GM19324 (cell line): ENCODE data around the gene ATXN10.
A peak's percentile ranks its signal among the peaks of the same experiment; 100 is the strongest.
"Not testable (repeated sequence)": the region's sequence is repeated elsewhere in the genome, so short reads cannot be mapped to it uniquely, and the experiment has no call there.

Source experiments
- ATAC-seq: cut with Tn5 transposase; IDR thresholded peaks from one replicate; pipeline ENCODE4 v1.9.1; 2021; ENCODE audit warnings: mild to moderate bottlenecking, moderate library complexity; ENCODE audit not compliant: unreplicated experiment, low FRiP score

Gene ATXN10

DNA sequence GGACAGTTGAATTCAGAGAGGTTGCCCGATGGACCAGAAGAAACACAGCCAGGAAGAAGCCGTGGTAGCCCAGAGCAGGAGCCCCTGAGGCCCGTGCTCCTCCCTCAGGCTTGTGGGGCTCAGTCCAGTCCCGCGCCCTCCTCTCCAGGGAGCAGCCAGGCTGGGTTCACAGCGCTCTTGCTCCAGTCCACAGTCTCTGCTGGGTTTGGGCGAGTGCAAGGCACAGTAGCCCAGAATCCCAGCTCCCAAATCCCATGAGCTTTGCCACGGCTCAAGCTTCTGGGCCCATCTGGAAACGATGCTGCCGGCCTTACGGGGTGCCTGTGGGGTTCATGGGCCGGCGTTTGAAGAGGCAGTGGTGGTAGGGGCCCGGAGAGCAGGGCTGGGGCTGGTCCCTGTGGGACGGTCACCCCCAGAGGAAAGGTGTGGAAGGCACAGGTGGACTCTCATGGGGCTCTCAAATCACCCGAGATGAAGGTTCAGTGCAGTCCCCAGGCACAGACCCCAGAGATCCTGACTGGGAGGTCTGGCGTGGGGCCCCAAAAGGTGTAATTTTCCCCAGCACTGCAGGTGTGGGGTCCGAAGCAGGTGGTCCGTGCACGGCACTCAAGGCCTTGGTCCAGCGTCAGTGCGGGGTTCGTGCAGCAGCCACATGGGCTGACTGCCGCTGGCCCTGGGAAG, 30.6 kb upstream of the ATXN10 start:
- no peak for ATAC-seq

- ATAC-seq = no peak
Measured at GRCh38 chr22:45642986-45643385, 28.6 kb upstream of the ATXN10 start.

- no peak for ATAC-seq
Measured at GRCh38 chr22:45644714-45645113, 26.9 kb upstream of the ATXN10 start.

DNA sequence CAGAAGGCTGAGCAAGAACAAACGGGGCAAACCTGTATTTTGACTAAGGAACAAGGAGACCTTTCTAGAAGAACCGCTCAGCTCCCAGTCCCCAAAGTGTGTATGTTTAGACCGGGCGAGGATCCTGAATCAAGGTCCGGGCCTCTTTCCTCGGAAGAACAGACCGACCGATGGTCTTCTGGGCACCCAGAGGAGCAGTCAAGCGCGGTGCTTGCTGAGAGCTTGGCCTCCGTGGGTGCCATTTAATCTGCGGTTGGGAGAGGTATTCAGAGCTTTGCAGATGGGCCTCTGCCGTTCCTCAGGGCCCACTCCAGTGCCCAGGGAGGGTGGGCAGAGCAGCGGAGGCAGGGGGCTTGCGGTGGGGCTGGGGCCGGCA, 26.5 kb upstream of the ATXN10 start:
- ATAC-seq = no peak

DNA sequence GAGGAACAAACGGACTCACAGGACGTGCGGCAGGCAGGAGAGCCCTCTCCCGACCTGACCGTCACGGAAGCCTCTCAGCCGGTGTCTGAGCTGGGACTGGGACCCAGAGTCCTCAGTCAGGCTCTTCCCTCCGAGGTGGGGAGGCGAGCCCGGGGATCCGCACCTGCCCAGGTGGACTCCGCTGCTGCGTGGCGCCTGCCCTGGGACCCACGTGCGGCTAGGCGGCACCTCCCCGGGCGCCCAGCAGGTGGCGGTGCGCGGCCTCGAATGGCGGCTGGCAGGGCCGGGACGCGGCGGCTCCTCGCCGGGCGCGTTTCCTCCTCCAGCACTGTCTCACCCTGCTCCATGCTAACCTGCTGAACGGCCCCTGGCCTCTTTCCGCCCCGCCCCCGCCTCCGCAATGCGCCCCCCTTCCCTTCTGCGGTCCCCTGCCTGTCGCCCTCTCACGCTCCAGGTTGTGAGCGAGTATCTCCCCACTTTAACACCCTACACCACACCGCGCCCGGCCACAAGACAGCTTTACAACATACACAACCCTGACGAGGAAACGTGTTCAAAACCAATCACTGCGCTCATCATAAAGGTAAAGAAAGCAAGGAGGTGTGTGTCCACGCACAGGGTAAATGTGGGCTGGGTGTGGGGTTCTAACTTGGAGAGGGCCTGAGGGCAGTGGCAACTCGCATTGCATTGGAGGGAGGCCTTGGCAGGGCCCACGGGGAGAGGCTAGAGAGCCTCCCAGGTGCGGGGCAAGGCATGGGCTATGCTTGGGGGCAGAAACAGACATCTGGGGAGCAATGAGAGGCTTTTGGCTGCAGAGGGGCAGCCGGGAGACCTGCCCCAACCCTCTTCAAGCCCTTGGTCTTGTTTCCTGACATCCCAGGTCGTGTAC, 25.9 kb upstream of the ATXN10 start:
- no peak for ATAC-seq

GRCh38 chr22:45647532-45648225, 24.0 kb upstream of the ATXN10 start:
- no peak for ATAC-seq

DNA sequence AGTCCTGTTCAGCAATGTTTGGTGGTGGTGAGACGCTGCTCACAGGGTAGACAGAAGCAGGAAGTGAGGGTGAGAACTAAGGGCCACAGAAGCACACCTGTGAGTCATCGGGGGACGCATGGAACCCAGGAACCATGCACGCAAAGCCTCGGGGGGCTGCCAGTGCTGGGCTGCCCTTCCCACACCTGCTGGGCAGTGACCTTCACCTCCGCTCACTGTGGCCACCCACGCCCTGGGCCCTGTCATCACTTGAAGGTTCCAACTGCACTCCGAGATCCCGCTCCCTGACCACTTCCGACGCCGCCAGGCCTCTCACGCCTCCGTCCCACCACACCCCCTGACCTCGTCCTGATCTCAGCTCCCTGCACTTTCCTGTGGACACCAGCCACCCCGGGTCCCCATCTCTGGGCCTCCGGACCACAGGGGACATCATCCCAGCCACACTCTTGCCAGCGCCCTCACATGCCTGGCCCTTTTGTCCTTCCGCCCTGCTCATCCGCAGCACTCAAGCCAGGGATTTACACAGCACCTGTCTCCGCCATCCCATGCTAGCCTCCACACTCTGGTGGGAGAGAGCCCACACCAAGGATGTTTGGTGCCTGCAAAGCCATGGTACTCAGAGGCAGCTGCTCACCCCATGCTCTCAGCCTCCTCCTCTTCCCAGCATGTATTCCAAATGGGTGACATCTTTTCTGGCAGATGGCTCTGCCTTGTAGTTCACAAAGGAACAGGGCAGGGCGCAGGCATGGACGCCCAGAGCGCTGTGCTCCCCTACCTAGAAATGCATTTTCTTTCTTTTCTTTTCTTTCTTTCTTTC, 23.1 kb upstream of the ATXN10 start:
- ATAC-seq = no peak

DNA sequence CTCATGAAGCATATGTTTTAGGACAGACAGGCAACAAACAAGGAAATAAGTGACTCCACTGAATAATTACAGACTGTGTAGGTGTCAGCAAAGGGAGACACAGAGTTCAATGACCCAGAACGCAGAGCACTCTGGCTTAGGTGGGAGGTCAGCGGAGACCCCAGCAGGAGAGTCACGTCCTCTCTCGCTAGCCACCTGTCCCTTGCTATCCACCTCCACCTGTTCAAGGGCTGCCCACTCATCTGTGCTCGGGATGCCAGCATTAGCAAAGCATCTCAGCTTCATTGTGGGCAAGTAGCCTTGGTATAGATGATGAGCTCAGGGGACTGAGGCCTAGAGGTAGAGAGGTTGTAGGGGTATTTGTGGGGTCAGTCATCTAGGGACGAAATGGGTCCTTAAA, 21.8 kb upstream of the ATXN10 start:
- no peak for ATAC-seq

GRCh38 chr22:45650721-45651120, 20.9 kb upstream of the ATXN10 start:
- no peak for ATAC-seq

- no peak for ATAC-seq
Measured at GRCh38 chr22:45651931-45652528, 19.6 kb upstream of the ATXN10 start.

DNA sequence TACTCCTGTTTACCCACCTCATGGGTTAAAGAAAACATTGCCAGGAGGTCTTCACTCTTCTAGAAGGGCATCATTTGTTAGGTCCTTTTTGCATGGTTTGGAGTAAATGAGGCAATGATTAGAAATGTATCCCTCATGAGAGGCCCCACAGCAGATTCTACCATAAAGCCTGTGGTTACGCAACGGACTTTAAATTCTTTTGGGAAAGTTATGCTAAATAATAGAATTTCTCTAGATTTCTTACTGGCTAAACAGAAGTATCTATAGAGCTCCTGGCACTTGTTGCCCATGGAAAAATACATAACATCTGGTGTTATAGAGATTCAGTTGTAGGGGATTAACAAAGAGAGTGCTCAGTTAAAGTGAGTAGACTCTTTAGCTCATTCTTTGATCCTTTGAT, 15.1 kb upstream of the ATXN10 start:
- ATAC-seq = no peak

- ATAC-seq = no peak
Measured at GRCh38 chr22:45657701-45658100, 13.9 kb upstream of the ATXN10 start.

GRCh38 chr22:45664136-45664646, 7.4 kb upstream of the ATXN10 start:
- no peak for ATAC-seq

- no peak for ATAC-seq
Measured at GRCh38 chr22:45667486-45667885, 4.1 kb upstream of the ATXN10 start.

DNA sequence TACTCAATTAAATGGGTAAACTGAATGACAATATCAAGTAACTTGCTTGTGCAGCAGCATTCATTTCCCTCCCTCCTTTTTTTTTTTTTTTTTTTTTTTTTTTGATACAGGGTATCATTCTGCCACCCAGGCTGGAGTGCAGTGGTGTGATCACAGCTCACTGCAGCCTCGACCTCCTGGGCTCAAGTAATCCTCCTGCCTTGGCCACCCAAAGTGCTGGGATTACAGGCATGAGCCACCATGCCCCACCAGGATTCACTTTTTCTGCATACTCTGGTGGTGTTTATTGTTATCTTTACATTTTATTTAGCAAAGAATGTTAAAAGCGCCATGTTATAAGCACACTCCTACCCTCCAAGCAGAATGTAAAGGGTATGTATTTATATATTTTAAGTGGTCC, 1.3 kb upstream of the ATXN10 start:
- not testable (repeated sequence) for ATAC-seq

- no peak for ATAC-seq
Measured at GRCh38 chr22:45670981-45671782, 452 bp upstream of the ATXN10 start.

- peak; percentile 1 for ATAC-seq
Measured at GRCh38 chr22:45672564-45673481, 1.2 kb downstream of the ATXN10 start.
